CD4-positive, alpha-beta T cell treated with Interleukin-10 for 1 hour (primary cell): ENCODE data around the gene DCLK1.

Experiments
- DNase-seq: peaks from one replicate; pipeline ENCODE4 v3.0.0-alpha.2; 2020

DCLK1 gene

GRCh38 chr13:35817642-35818607 is 313.3 kb downstream of the DCLK1 start:
- DNase-seq, result no peak

- no peak for DNase-seq
These were observed 316.6 kb downstream of the DCLK1 start for GRCh38 chr13:35814605-35815011.

GRCh38 chr13:35812736-35813135 is 318.4 kb downstream of the DCLK1 start:
- no peak for DNase-seq

- DNase-seq, result no peak
These were observed 320.9 kb downstream of the DCLK1 start for GRCh38 chr13:35810321-35810720.

- no peak for DNase-seq
These were observed 322.3 kb downstream of the DCLK1 start for GRCh38 chr13:35808846-35809245.

- DNase-seq, result no peak
These were observed 326.3 kb downstream of the DCLK1 start for GRCh38 chr13:35804901-35805300.

- no peak for DNase-seq
These were observed 333.2 kb downstream of the DCLK1 start for GRCh38 chr13:35797991-35798390.

GRCh38 chr13:35797244-35797643 is 333.9 kb downstream of the DCLK1 start:
- DNase-seq, result no peak

- DNase-seq, result no peak
These were observed 334.6 kb downstream of the DCLK1 start for GRCh38 chr13:35796623-35797022.

- no peak for DNase-seq
These were observed 336.3 kb downstream of the DCLK1 start for GRCh38 chr13:35794734-35795389.

- no peak for DNase-seq
These were observed 337.4 kb downstream of the DCLK1 start for GRCh38 chr13:35793823-35794222.

GRCh38 chr13:35792911-35793310 is 338.3 kb downstream of the DCLK1 start:
- DNase-seq, result no peak

- DNase-seq, result no peak
These were observed 339.2 kb downstream of the DCLK1 start for GRCh38 chr13:35792021-35792420.

- DNase-seq, result no peak
These were observed 339.9 kb downstream of the DCLK1 start for GRCh38 chr13:35791184-35791851.

- DNase-seq, result no peak
These were observed 341.6 kb downstream of the DCLK1 start for GRCh38 chr13:35789335-35790165.

- DNase-seq, result no peak
These were observed 343.2 kb downstream of the DCLK1 start for GRCh38 chr13:35787937-35788336.

- no peak for DNase-seq
These were observed 345.4 kb downstream of the DCLK1 start for GRCh38 chr13:35785576-35786303.

GRCh38 chr13:35784286-35784951 is 346.8 kb downstream of the DCLK1 start:
- DNase-seq, result no peak

- DNase-seq, result no peak
These were observed 348.4 kb downstream of the DCLK1 start for GRCh38 chr13:35782793-35783192.

GRCh38 chr13:35781036-35782000 is 349.9 kb downstream of the DCLK1 start:
- no peak for DNase-seq
